GM19467 (cell line): ENCODE results near the gene DOCK6.

Source experiments
- ATAC-seq: cut with Tn5 transposase; IDR thresholded peaks from one replicate; pipeline ENCODE4 v1.9.1; 2021; ENCODE audit warnings: mild to moderate bottlenecking, moderate library complexity; ENCODE audit not compliant: unreplicated experiment

Gene DOCK6

DNA sequence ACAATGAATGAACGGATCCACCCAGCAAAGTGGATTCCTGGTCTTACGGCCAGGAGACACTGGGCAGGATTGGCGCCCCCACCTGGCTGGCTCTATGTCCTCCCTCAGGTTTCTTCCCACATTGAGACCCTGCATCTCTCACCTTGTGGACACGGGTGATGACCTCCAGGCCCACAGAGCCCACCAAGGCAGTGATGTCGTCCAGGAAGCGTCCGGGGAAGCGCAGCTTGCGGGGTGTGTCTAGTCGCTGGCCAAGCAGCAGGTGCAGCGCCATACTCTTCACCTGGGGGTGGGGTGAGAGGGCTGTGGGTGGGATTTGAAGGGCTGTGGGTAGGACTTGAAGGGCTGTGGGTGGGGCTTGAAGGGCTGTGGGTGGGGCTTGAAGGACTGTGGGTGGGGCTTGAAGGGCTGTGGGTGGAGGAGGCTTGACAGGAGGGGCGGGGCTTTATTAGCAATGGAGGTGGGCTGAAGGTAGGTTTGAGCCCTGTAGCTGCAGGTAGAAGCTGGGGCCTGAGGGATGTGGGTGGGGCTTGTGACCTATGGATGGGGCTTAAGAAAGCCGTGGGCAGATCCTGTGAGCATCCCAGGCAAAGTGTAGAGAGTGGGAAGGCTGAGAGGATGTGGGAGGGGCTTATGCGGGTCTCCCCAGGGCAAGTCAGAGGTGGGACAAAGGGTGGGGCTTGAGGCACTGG, 35.0 kb downstream of the DOCK6 start:
- ATAC-seq, result no peak

DNA sequence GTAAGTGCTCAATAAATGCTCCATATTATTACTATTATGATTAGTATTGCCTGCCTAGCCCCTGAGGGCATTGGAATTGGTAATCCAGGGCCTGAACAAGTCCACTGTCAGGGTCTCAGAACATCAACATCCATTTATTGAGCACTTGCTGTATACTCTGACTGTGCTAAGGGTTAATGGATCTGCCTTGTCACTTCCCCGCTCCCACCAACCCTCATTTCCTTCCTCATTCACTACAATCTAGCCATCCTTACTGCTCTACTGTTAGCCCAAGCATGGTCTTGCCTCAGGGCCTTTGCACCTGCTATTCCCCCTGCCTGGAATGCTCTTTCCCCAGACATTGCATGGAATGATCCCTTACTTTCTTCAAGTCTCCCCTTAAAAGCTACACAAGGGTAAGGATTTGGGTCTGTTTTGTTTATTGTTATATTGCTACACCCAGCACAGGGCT, 35.6 kb downstream of the DOCK6 start:
- ATAC-seq, result no peak

DNA sequence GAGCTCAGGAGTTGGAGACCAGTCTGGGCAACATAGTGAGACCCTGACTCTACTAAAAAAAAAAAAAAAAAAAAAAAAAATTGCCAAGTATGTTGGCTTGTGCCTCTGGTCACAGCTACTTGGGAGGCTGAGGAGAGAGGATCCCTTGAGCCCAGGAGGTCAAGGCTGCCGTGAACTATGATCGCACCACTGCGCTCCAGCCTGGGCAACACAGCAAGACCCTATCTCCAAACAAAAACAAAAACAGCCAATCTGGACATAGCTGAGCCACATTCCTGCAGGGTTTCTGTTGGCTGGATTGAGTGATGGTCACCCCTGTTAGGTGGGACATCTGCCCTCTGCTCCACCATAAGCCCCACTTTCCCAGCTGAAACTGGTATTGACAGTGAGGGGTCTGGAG, 36.5 kb downstream of the DOCK6 start:
- no peak for ATAC-seq

DNA sequence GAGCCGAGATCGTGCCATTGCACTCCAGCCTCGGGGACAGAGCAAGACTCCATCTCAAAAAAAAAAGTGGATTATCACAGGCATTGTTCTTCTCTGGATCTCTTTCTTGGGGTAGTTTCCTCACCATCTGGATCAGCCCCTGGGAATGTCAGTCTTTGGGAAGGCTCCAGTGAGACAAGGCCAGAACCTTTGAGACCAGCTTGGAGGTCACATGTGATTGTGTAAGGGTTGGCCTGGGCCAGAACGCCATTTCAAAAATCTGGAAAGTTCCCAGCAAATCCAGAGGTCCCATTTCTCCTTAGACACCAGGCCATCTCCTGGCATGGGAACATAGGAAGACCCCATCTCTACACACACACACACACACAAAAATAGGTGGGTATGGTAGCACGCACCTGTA, 37.2 kb downstream of the DOCK6 start:
- no peak for ATAC-seq

DNA sequence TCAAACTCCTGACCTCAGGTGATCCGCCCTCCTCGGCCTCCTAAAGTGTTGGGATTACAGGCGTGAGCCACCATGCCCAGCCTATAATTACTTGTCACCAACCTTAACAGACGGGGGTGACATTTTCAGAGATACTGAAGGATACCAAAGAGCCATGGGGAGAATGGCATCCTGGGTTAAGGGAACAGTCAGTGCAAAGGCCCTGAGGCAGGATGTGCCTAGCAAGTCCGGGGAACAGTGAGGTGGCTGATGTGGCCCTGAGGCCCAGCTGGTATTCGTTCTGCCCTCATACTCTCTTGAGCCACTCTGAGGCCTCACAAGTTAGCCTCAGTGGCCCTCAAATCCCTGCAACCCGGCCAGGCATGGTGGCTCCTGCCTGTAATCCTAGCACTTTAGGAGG, 37.9 kb downstream of the DOCK6 start:
- ATAC-seq, result no peak

DNA sequence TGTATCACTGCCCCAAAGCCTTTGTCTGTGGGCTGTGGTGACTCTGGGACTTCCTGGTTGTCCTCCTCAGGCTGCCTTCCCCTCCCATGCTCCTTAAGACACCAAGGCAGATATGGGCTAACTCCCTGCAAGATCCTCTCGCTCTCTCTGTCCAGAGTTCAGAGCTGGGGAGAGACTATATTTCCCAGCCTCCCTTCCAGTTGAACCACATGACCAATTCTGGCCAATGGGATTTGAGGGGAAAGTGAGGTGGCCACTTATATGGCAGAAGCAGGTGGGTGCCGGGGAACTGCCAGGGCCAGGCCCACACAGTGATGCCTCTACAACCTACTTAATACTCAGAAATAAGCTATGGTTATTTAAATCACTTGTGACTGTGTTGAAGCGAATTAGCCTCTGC, 39.1 kb downstream of the DOCK6 start:
- ATAC-seq, result no peak

DNA sequence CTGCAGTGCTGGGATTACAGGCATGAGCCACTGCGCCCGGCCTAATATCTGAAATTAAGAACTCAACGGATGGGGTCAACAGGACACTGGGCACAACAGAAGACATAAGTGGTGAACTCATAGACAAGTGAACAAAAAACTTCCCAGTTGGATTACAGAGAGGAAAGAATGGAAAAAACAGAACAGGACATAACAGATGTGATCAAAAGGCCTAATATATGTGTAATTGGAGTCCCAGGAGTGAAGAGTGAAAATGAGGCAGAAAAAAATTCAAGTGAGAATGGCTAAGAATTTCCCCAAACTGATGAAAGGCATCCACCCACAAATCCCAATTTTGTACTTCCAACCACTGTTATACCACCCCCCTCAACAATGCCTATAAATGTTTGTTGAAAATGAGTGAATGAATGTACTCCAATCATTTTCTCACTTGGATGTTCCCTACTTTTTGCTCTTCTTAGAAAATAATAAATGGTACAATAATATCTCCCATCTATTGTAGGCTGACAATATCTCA, 41.2 kb downstream of the DOCK6 start:
- ATAC-seq, result no peak

DNA sequence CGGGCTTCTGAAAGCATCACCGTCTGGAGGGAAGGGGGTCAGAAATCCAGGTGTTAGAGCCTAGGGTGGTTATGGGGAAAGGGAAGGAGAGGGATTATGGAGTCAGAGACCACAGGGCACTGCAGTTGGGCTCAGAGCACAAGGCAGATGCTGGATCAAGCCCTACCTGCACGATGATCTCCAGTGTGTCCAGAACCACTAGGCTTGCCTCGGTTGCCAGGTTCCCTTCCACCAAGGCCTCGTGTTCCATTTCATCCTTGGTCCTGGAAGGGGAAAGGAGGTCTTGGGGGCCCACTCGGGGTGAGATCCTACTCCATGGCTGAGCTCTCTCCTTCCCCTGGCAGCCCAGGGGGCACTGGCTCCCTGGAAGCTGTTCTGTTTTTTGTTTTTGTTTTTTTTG, 47.9 kb downstream of the DOCK6 start:
- ATAC-seq, result no peak

DNA sequence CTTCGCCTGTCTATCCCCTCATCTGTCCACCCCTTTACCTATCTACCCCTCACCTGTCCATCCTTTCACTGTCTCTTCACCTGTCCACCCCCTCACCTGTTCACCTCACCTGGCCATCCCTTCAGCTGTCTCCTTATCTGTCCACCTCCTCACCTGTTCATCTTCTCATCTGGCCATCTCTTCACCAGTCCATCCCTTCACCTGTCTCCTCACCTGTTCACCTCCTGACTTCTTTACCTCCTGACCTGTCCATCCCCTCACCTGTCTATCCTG, 51.7 kb downstream of the DOCK6 start:
- no peak for ATAC-seq

DNA sequence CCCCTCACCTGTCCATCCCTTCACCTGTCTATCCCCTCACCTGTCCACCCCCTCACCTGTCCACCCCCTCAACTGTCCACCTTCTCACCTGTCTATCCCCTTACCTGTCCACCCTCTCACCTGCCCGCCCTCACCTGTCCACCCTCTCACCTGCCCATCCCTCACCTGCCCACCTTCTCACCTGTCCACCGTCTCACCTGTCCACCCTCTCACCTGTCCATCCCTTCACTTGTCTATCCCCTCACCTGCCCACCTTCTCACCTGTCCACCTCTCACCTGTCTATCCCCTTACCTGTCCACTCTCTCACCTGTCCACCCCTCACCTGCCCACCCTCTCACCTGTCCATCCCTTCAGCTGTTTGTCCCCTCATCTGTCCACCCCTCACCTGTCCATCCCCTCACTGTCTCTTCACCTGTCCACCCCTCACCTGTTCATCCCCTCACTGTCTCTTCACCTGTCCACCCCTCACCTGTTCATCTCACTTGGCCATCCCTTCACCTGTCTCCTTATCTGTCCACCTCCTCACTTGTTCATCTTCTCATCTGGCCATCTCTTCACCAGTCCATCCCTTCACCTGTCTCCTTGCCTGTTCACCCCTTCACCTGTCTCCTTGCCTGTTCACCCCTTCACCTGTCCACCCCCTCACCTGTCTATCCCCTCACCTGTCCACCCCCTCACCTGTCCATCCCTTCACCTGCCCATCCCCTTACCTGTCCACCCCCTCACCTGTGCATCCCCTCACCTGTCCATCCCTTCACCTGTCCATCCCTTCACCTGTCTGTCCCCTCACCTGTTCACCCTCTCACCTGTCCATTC, 52.3 kb downstream of the DOCK6 start:
- no peak for ATAC-seq

DNA sequence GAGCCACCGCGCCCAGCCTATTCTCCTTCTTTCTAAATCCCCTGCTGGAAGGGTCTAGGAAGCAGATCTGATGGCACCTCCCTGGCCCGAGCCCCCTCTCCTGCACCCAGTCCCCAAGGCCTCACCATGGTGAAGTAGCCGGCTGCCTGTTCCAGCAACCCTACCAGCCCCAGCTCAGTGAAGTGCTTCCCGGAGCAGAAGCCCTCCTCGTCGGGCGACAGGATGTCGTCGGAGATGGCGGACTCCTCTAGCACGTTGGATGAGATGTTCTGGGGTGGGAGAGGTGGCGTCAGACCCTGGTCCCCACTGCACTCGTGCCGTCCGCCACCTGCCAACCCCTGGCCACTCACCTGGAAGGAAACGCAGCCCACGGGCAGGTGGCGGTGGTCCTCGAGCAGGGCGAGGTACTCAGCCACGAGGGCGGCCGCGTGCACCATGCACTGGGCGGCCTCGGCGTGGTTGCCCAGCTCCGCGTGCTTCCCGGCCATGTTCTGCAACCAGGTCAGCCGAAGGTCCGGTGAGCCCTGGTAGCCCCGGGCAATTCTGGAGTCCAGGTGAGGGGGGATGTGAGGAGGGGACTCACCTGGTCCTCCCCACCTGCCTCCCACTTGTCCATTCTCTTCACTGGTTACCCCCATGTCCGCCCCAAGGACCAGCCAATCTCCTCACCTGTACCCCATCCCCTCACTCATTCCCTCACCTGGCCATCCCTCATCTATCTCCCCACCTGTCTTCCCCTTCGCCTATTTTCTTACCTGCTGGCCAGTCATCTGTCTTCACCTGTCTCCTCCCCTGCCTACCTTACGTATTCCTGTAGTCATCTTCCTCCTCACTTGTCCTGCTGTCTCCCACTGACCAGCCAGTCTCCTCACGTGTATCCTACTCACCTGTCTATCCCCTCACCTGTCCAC, 53.5 kb downstream of the DOCK6 start:
- ATAC-seq, result no peak

DNA sequence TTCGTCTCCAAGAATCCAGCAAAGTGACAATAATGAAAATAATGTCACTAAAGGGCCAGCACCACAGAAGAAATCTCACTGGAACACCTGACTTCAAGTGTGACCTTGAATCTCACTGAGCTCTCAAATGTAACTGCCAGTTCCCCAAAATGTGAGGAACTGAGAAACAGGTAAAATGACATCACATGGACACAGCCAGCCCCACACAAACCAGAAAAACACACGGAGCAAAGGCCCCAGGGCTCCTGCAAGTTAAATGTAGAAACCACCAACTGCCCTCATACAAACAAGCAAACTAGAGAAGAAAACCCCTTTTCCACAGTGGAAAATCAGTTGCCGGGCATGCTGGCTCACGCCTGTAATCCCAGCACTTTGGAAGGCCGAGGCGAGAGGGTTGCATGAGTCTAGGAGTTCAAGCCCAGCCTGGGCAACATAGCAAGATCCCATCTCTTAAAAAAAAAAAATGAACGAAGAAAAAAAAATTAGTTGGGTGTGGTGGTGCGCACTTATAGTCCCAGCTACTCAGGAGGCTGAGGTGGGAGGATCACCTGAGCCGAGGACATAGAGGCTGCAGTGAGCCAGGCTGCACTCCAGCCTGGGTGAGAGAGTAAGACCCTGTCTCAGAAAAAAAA, 56.3 kb downstream of the DOCK6 start:
- no peak for ATAC-seq

DNA sequence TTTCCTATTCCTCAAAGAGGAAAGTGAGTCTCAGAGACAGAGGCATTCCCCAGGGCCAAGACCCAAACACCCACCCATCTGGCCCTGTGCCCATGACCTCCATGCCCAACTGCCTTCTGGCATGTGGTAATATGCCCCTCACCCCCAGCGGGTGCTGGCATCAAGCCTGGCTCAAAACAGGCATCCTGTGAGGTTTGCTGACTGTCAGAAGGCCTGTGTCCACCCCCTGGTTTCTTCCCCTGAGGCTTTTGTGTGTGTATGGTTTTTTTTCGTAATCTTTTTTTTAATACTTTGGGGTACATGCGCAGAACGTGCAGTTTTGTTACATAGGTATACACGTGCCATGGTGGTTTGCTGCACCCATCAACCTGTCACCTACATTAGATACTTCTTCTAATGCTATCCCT, 57.4 kb downstream of the DOCK6 start:
- ATAC-seq, result no peak

DNA sequence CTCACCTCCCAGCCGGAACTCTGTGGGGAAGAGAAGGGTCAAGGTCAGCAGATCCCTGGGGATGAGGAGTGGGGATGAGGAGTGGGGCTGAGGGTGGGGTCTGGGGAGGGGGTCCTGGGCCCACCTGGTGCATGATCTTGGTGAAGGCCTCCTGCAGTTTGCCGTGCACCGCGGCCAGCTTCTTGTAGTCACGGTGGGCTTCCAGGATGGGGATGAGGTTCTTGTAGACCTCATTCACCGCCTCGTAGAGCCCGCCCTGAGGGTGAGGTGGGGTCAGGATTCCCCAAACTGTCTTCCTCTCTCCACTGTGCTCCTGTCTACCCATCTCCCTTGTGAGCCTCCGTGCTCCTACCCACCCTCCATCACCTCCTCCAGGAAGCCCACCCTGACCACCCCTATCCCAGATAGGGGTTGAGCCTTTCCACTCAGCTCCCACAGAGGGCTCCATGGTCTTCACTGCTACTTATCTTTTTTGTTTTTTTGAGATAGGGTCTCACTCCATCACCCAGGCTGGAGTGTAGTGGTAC, 58.2 kb downstream of the DOCK6 start:
- no peak for ATAC-seq

DNA sequence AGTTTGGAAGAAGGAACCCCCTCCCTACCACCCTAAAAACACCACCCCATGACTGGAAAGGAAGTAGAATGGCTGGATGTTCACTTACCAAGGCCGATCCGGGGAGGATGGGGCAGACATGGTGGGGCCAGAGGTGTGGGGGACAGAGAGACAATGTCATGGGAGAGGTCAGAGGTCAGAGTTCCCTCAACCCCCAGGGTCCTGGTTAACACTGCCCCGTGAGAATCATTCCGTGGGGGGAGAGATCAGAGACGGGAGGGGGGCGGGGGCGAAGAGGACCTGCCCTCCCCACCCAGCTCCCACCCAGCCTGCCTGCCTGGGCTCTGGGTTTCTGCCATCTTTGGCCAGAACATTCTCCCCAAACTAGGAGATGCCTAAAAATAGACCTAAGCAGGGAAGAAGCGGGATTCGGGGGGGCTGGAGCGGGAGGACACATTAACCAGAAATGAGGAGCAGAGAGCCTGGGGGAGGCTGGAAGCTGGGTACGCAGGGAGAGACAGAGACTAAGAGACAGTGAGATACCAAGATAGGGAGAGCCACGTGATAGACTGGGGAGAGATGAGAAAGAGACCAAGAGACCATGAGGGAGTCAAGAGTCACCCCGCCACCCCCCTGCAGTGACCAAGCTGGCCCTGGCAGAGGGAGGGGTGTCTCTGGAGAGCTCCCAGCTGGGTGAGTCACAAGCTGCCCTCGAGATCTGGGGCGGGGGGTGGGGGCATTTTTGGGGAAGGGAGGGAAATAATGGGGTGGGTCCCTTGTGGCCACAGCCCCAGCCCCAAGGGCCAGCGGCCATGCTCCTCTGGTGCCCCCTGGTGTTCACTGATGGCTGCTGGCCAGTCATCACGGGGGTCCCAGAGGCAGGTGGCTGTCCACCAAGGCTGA, 58.9 kb downstream of the DOCK6 start:
- no peak for ATAC-seq

DNA sequence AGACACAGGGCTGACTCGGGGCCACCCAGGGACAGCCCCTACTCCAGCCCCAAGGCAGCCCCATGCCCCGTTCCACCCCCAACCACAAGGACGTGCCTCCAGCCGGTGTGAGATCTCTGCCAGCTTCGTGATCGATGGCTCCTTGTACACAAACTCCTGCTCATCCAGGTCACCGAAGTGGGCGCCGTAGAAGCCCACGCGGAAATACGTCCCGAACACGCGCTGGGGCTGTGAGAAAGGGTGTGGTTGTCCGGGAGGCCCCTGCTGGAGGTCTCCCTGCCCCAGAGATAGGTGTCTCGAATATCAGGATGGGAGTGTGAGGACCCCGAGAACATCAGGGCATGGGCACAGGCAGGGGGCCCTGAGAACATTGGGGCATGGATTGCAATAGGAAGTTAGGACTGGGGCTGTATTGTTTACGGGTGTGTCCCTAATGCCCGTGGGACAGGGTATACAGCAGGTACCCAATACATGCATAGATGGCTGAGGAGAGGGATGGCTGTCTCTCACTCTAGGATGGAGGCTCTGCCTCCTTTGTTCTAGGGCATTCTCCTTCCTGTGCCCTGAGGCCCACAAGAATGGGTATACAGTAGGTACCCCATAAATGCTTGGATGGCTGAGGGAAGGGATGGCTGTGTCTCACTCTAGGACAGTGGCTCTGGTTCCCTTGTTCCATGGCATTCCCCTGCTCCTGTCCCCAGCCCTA, 59.7 kb downstream of the DOCK6 start:
- ATAC-seq, result no peak

DNA sequence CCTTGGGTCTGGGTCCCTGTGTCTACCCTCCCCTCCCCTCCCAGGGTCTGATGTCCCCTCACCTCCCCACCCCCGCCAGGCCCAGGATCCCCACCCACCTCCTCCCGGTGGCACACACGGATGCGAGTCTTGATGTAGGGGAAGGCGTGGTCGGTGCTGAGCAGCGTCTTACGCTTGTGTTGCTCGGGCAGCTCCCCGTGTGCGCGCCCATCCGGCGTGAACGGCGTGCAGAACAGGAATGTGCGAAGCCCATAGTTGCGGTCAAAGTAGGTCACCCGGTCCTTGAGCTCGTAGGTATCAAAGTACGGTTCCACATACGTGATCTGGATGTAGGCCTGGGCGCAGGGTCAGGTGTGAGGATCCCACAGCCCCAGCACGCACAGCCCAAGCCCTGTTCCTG, 60.5 kb downstream of the DOCK6 start:
- ATAC-seq, result no peak

DNA sequence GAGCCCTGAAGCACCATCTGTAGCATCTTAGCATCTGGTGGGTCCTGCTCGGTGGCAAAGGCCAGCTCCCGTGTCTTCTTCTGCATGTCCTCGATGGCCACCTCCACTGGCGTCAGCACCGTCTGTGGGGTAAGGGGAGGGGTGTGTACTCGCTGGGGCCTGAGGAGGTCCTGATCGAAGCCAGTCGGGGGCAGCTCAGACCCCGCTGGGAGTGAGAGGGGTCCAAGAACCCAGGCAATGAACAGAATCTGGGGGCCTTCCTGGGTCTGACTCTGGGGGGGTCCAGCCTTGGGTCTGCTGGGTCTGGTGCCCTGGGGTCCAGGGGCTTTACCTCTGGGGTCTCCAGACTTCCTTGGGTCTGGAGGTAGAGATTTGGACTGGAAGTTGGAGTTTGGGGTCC, 61.4 kb downstream of the DOCK6 start:
- ATAC-seq, result no peak

DNA sequence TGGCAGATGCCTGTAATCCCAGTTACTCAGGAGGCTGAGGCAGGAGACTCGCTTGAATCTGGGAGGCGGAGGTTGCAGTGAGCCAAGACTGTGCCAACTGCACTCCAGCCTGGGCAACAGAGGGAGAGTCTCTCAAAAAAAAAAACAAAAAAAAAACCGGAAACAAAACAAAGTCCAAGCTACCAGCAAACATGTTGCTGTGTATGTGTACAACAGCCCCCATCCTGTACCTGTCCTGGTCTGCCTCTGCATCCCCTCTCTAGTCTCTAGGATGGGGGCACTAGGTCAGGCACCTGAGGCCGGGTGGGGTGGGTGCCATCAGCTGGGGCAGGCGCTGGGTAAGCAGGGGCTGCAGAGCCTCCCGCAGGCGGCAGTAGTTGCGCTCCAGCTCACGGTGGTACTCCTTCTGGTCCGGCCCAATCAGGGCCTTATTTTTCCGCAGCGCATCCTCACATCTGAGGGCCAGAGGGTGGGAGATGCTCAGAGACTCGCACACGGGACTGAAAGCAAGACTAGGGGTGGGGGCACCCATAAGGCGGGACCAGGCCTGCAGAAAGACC, 62.2 kb downstream of the DOCK6 start:
- ATAC-seq, result no peak
